ENCODE measurements around the gene TMEM187. TPM values are rescaled to one million over a fixed set of nuclear protein-coding genes. Genes with fewer than 3 reads are reported as not detected.

The TMEM187 gene
- total and polyA plus RNA-seq, 11 donors = 3.2 to 11.4 (median 7.2) TPM

GRCh38 chrX:153956044-153956907, 16.3 kb upstream of the TMEM187 start:
- Histone ChIP-seq H3K9me3 (no peaks in the 10 kb centered on the region), H3K4me1 (peaks cover 0 to 10% (median 2%) of the 10 kb centered on the region in 12 donors), H3K27me3 (no peaks in the 10 kb centered on the region), H3K27ac (peak overlapping the region in 1 of 12 donors; percentile 17), H3K36me3 (peaks cover 0 to 98% (median 86%) of the 10 kb centered on the region in 9 donors), H3K4me3 (no peak overlapping the region)
- DNase-seq = peak in 2 of 5 donors; percentile 19 to 21
- no peak for TF ChIP-seq POLR2A (IDR thresholded peaks at IDR 0.05)
- TF ChIP-seq, protein P1, sequence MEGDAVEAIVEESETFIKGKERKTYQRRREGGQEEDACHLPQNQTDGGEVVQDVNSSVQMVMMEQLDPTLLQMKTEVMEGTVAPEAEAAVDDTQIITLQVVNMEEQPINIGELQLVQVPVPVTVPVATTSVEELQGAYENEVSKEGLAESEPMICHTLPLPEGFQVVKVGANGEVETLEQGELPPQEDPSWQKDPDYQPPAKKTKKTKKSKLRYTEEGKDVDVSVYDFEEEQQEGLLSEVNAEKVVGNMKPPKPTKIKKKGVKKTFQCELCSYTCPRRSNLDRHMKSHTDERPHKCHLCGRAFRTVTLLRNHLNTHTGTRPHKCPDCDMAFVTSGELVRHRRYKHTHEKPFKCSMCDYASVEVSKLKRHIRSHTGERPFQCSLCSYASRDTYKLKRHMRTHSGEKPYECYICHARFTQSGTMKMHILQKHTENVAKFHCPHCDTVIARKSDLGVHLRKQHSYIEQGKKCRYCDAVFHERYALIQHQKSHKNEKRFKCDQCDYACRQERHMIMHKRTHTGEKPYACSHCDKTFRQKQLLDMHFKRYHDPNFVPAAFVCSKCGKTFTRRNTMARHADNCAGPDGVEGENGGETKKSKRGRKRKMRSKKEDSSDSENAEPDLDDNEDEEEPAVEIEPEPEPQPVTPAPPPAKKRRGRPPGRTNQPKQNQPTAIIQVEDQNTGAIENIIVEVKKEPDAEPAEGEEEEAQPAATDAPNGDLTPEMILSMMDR (IDR thresholded peaks at IDR 0.05) = no peak
- ATAC-seq = no peak
- intact Hi-C loops (cut with DNase I) = loop anchor here in 1 of 10 donors (10.0 kb wide), 1 partner anchor 421 kb away; no protein-coding TSS in a partner anchor
- WGBS, 4 donors = 88 to 92% (median 91%) methylated on average over 28 to 35 of the region's 35 CpGs

- WGBS, 4 donors = 89 to 92% (median 91%) methylated on average over 13 to 17 of the region's 17 CpGs
Observed at GRCh38 chrX:153957224-153957623, 15.3 kb upstream of the TMEM187 start.

GRCh38 chrX:153958605-153959004, 13.9 kb upstream of the TMEM187 start:
- Histone ChIP-seq H3K27ac (no peak overlapping the region), H3K36me3 (peaks cover 0 to 98% (median 89%) of the 10 kb centered on the region in 9 donors), H3K4me3 (no peak overlapping the region), H3K27me3 (no peaks in the 10 kb centered on the region), H3K9me3 (no peaks in the 10 kb centered on the region), H3K4me1 (peaks cover 0 to under 1% (median 0%) of the 10 kb centered on the region in 12 donors)
- ATAC-seq = no peak
- intact Hi-C loops (cut with DNase I) = loop anchor here in 1 of 10 donors (10.0 kb wide), 1 partner anchor 424 kb away; no protein-coding TSS in a partner anchor
- 81 to 92% (median 90%) methylated on average over 4 to 14 of the region's 14 CpGs for WGBS, 4 donors
- peak in 2 of 5 donors; percentile 3 to 19 for DNase-seq
- TF ChIP-seq, protein P1 (IDR thresholded peaks at IDR 0.05) = no peak
- TF ChIP-seq POLR2A (IDR thresholded peaks at IDR 0.05) = no peak

More at GRCh38 chrX:153957224-153957623, 15.3 kb upstream of the TMEM187 start:
- ATAC-seq = no peak
- Histone ChIP-seq H3K4me3 (no peak overlapping the region), H3K36me3 (peaks cover 0 to 98% (median 85%) of the 10 kb centered on the region in 9 donors), H3K9me3 (no peaks in the 10 kb centered on the region), H3K4me1 (peaks cover 0 to 10% (median 2%) of the 10 kb centered on the region in 12 donors), H3K27me3 (no peaks in the 10 kb centered on the region), H3K27ac (peak overlapping the region in 1 of 12 donors; percentile 42)
- no peak for TF ChIP-seq POLR2A (IDR thresholded peaks at IDR 0.05)
- TF ChIP-seq, protein P1 (IDR thresholded peaks at IDR 0.05) = no peak
- intact Hi-C loops (cut with DNase I) = loop anchor here in 1 of 10 donors (10.0 kb wide), 1 partner anchor 422 kb away; no protein-coding TSS in a partner anchor
- peak in 1 of 5 donors; percentile 19 for DNase-seq

DNA sequence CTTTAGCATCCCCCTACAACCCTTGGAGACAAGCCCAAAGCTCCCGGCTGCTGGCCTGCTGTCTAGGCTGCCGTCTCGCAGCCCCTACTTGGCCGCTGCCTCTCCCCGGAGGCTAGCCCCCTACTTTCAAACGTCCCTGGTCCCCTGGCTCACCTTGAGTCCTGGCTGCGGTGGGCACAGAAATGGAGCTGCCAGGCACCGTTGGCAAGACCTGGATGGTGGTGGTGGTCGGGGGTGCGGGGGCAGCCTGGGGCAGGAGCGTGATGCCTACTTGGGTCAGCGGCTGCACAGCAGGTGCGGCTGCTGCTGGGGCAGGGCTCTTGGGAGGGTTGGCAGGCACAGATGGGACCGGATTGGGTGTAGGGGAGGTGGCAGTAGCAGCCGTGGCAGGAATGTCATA, 12.9 kb upstream of the TMEM187 start:
- no peaks in the 10 kb centered on the region for H3K27me3 ChIP-seq
- WGBS, 4 donors = 91 to 97% (median 93%) methylated on average over 10 to 15 of the region's 15 CpGs
- intact Hi-C loops (cut with DNase I) = loop anchor here in 1 of 10 donors (10.0 kb wide), 1 partner anchor 425 kb away; no protein-coding TSS in a partner anchor
- DNase-seq (peak in 1 of 5 donors; percentile 18), ATAC-seq (no peak)
- no peak overlapping the region for H3K4me3 ChIP-seq
- H3K27ac ChIP-seq = no peak overlapping the region
- peaks cover 0 to 98% (median 81%) of the 10 kb centered on the region in 9 donors for H3K36me3 ChIP-seq
- peaks cover 0 to 6% (median 0%) of the 10 kb centered on the region in 12 donors for H3K4me1 ChIP-seq
- H3K9me3 ChIP-seq = no peaks in the 10 kb centered on the region
- TF ChIP-seq, protein P1 (IDR thresholded peaks at IDR 0.05) = no peak
- TF ChIP-seq POLR2A (IDR thresholded peaks at IDR 0.05) = no peak

Data from heart left ventricle (tissue), 16 donors.